ENCODE results near the gene MRPL19.
"Not testable (repeated sequence)": the region's sequence is repeated elsewhere in the genome, so short reads cannot be mapped to it uniquely, and the experiment has no call there.

- not testable (repeated sequence) for TF ChIP-seq CTCF, POLR2A (IDR thresholded peaks at IDR 0.05)
These were observed 28.8 kb downstream of the MRPL19 start for GRCh38 chr2:75675423-75675822.

All from lower leg skin (tissue), 3 donors.